Measurements from ENCODE around the gene SIX4.

DNA sequence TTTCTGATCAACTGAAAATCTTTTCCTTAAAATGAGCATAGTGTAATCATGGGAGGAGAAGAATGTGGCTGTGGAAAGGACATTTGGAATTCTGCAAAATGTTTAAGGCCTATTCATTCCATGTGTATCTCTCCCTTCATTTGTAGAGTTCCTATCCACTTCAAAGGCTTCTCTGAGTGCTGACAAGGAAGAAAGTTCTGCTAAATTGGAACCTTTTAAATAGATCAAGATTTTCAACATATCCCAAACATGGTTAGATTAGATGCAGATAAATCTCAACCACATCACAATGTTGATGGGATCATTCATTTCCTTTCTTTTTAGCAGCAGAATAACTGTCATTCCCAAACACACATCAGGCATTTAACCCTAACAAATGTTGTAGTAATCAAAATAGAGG lies 46.5 kb downstream of the SIX4 start:
- TF ChIP-seq, protein P1, sequence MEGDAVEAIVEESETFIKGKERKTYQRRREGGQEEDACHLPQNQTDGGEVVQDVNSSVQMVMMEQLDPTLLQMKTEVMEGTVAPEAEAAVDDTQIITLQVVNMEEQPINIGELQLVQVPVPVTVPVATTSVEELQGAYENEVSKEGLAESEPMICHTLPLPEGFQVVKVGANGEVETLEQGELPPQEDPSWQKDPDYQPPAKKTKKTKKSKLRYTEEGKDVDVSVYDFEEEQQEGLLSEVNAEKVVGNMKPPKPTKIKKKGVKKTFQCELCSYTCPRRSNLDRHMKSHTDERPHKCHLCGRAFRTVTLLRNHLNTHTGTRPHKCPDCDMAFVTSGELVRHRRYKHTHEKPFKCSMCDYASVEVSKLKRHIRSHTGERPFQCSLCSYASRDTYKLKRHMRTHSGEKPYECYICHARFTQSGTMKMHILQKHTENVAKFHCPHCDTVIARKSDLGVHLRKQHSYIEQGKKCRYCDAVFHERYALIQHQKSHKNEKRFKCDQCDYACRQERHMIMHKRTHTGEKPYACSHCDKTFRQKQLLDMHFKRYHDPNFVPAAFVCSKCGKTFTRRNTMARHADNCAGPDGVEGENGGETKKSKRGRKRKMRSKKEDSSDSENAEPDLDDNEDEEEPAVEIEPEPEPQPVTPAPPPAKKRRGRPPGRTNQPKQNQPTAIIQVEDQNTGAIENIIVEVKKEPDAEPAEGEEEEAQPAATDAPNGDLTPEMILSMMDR (IDR thresholded peaks at IDR 0.05; ENCODE audit: low read depth, low read length, poor library complexity, severe bottlenecking), result no peak
- TF ChIP-seq EZH2phosphoT487 (IDR thresholded peaks at IDR 0.05; ENCODE audit: borderline replicate concordance, low read length), result no peak
